K562 (cell line): Measurements from ENCODE around the gene AQP4. TPM values are rescaled to one million over a fixed set of nuclear protein-coding genes. Genes with fewer than 3 reads are reported as not detected.

ENCODE experiments used
- ATF7 ChIP-seq: fragments of 450-650 bp; IDR thresholded peaks from 2 replicates; pipeline ENCODE4 v1.7.1; 2014; ENCODE audit warnings: mild to moderate bottlenecking, moderate library complexity
- HIVEP1 ChIP-seq: fragments of 250-450 bp; sonication (Bioruptor Pico); IDR thresholded peaks from 2 replicates; pipeline ENCODE4 v1.4.0; 2020; ENCODE audit warnings: mild to moderate bottlenecking
- KAT8 ChIP-seq: fragments of 450-650 bp; IDR thresholded peaks from 2 replicates; pipeline ENCODE4 v1.6.1; 2016; ENCODE audit warnings: low read depth, mild to moderate bottlenecking
- KLF13 ChIP-seq: fragments of 450-650 bp; IDR thresholded peaks from 2 replicates; pipeline ENCODE4 v1.6.1; 2016; ENCODE audit warnings: missing genetic modification characterization, low read depth, mild to moderate bottlenecking, missing compliant biosample characterization, moderate library complexity, borderline replicate concordance
- NCOA2 ChIP-seq, 2 experiments: fragments of 450-650 bp; IDR thresholded peaks; 2 replicates each; pipeline ENCODE4 v1.6.1; 2018; ENCODE audit warnings: mild to moderate bottlenecking in 2 of 2, moderate library complexity in 1 of 2; ENCODE audit not compliant: partially characterized antibody in 2 of 2
- PML ChIP-seq: IDR thresholded peaks from 2 replicates; pipeline ENCODE4 v1.6.1; 2012; ENCODE audit warnings: low read length, inconsistent platforms
- POLR2H ChIP-seq: IDR thresholded peaks from 2 replicates; pipeline ENCODE4 v1.6.1; 2016; ENCODE audit warnings: missing genetic modification characterization, low read depth, mild to moderate bottlenecking, control low read depth, missing compliant biosample characterization, moderate library complexity
- SREBF1 ChIP-seq: fragments of 150-350 bp; IDR thresholded peaks from 2 replicates; pipeline ENCODE4 v1.6.1; 2014; ENCODE audit warnings: antibody characterized with exemption, low read depth, low read length, borderline replicate concordance
- TCF7L2 ChIP-seq: fragments of 150-350 bp; IDR thresholded peaks from 2 replicates; pipeline ENCODE4 v1.6.1; 2016; ENCODE audit warnings: low read depth, mild to moderate bottlenecking, low read length, moderate library complexity
- polyA plus RNA-seq, 8 experiments: library from polyadenylated mRNA; depleted of rRNA in 4 of 8; stranded (reverse) in 5 of 8; unstranded in 3 of 8; fragments of >200 nt; fragmentation: Nextera tagmentation in 2 of 8; fragmentation: Illumina TruSeq in 1 of 8; extraction: Ambion mirVana in 2 of 8; extraction: Trizol in 1 of 8; gene quantifications; 2 replicates each; pipeline versions ENCODE4 v1.2.1 to v1.2.3, GENCODE V29; 2011 to 2014; ENCODE audit warnings: inconsistent platforms in 1 of 8, missing spikeins in 1 of 8
- total RNA-seq, 7 experiments: library from RNA; depleted of rRNA in 6 of 7; stranded (reverse); fragments of >200 nt in 6 of 7; fragmentation: Illumina TruSeq in 2 of 7; extraction: Trizol in 2 of 7; gene quantifications; 2 replicates each; pipeline versions ENCODE4 v1.2.1 to v1.2.3, GENCODE V29; 2011 to 2021; ENCODE audit warnings: low replicate concordance in 1 of 7
- TF ChIP-seq, protein P1 (sequence below): fragments of 250-450 bp; sonication (Bioruptor Pico); IDR thresholded peaks from 2 replicates; pipeline ENCODE4 v1.4.0; 2020
- TF ChIP-seq, protein P2 (sequence below): sonication (generic); formaldehyde crosslinking; IDR thresholded peaks from 2 replicates; pipeline ENCODE4 v1.9.0; 2022; ENCODE audit warnings: mild to moderate bottlenecking, missing genetic modification reagents

The AQP4 gene
- total and polyA plus RNA-seq, 9 of the 15 experiments (the other 6 are each of a cell fraction or from before 2014, with no cell fraction given) = 0.31 TPM; not detected in 8

DNA sequence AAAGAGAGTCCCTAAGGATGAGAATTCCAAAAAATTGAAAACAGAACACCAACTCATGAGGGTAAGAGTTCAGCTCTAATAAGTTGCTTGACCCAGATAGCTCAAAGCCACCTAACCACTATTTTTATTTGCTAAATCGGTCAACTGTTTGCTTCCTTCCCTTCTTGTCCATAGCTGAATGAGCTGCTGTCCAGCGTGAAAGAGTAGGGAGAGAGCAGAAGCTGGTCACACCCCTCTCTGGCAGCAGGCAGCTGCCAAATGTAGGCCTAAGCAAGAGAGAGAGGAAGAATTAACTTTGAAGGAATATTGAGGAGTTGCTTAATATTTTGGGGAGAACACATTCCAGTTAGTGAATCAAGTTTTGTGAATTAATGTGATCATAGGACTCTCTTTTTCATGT lies 25.9 kb downstream of the AQP4 start (continued):
- TF ChIP-seq, protein P1, sequence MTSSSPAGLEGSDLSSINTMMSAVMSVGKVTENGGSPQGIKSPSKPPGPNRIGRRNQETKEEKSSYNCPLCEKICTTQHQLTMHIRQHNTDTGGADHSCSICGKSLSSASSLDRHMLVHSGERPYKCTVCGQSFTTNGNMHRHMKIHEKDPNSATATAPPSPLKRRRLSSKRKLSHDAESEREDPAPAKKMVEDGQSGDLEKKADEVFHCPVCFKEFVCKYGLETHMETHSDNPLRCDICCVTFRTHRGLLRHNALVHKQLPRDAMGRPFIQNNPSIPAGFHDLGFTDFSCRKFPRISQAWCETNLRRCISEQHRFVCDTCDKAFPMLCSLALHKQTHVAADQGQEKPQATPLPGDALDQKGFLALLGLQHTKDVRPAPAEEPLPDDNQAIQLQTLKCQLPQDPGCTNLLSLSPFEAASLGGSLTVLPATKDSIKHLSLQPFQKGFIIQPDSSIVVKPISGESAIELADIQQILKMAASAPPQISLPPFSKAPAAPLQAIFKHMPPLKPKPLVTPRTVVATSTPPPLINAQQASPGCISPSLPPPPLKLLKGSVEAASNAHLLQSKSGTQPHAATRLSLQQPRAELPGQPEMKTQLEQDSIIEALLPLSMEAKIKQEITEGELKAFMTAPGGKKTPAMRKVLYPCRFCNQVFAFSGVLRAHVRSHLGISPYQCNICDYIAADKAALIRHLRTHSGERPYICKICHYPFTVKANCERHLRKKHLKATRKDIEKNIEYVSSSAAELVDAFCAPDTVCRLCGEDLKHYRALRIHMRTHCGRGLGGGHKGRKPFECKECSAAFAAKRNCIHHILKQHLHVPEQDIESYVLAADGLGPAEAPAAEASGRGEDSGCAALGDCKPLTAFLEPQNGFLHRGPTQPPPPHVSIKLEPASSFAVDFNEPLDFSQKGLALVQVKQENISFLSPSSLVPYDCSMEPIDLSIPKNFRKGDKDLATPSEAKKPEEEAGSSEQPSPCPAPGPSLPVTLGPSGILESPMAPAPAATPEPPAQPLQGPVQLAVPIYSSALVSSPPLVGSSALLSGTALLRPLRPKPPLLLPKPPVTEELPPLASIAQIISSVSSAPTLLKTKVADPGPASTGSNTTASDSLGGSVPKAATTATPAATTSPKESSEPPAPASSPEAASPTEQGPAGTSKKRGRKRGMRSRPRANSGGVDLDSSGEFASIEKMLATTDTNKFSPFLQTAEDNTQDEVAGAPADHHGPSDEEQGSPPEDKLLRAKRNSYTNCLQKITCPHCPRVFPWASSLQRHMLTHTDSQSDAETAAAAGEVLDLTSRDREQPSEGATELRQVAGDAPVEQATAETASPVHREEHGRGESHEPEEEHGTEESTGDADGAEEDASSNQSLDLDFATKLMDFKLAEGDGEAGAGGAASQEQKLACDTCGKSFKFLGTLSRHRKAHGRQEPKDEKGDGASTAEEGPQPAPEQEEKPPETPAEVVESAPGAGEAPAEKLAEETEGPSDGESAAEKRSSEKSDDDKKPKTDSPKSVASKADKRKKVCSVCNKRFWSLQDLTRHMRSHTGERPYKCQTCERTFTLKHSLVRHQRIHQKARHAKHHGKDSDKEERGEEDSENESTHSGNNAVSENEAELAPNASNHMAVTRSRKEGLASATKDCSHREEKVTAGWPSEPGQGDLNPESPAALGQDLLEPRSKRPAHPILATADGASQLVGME = no peak
- TF ChIP-seq KLF13 (tag) = no peak
- no peak for TF ChIP-seq POLR2H (tag)
- TF ChIP-seq PML = no peak
- TF ChIP-seq SREBF1 = no peak
- no peak for TF ChIP-seq TCF7L2
- TF ChIP-seq ATF7 = no peak
- TF ChIP-seq KAT8 = no peak
- no peak for TF ChIP-seq HIVEP1 (CRISPR knock-in tag)
- no peak for TF ChIP-seq NCOA2 (IDR thresholded peaks at IDR 0.05; ENCODE audit: partially characterized antibody in 2 of 2)
- TF ChIP-seq, protein P2, sequence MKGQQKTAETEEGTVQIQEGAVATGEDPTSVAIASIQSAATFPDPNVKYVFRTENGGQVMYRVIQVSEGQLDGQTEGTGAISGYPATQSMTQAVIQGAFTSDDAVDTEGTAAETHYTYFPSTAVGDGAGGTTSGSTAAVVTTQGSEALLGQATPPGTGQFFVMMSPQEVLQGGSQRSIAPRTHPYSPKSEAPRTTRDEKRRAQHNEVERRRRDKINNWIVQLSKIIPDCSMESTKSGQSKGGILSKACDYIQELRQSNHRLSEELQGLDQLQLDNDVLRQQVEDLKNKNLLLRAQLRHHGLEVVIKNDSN (CRISPR knock-in tag) = no peak
